CD4-positive, alpha-beta T cell (primary cell): ENCODE measurements around the gene PCOLCE2. TPM values are rescaled to one million over a fixed set of nuclear protein-coding genes. Genes with fewer than 3 reads are reported as not detected.
"Not testable (repeated sequence)": the region's sequence is repeated elsewhere in the genome, so short reads cannot be mapped to it uniquely, and the experiment has no call there.

Experiments used
- ATAC-seq: fragments of 200-7000 bp; cut with Tn5 transposase; one replicate; pipeline ENCODE4 v1.10.0; 2022; ENCODE audit warnings: mild to moderate bottlenecking; ENCODE audit not compliant: poor library complexity
- CTCF ChIA-PET: fragments of 350-600 bp; sonication (Branson Sonifier 250); formaldehyde crosslinking; loops from one replicate; lab custom pipeline; 2021; ENCODE audit warnings: antibody characterized with exemption, inconsistent platforms; lab: Charles Lee
- POLR2A ChIA-PET: fragments of 350-600 bp; sonication (Branson Sonifier 250); formaldehyde crosslinking; loops from one replicate; lab custom pipeline; 2021; ENCODE audit warnings: antibody characterized with exemption, inconsistent platforms; lab: Charles Lee
- DNase-seq, 14 experiments: peaks; one replicate each; pipeline ENCODE4 v3.0.0-alpha.2; 2013 to 2020; ENCODE audit warnings: mixed read lengths in 2 of 14
- H3K27ac ChIP-seq, 2 donors: one replicate each; pipeline versions ENCODE4 v1.5.1 to v1.7.0; 2013; ENCODE audit warnings: low read length in 2 of 2, low read depth in 1 of 2, mild to moderate bottlenecking in 1 of 2
- H3K27me3 ChIP-seq, 2 experiments: 1 replicate in 1 of 2; 2 replicates in 1 of 2; pipeline versions ENCODE4 v1.6.1 to v1.7.0; 2013; ENCODE audit warnings: low read length in 2 of 2, control low read depth in 1 of 2, mild to moderate bottlenecking in 1 of 2, moderate library complexity in 1 of 2; ENCODE audit not compliant: insufficient read depth in 2 of 2, control insufficient read depth in 1 of 2
- H3K36me3 ChIP-seq: one replicate; pipeline ENCODE4 v1.6.1; 2013; ENCODE audit warnings: low read length, control low read depth; ENCODE audit not compliant: insufficient read depth
- H3K4me1 ChIP-seq: one replicate; pipeline ENCODE4 v1.6.1; 2013; ENCODE audit warnings: low read length, control low read depth; ENCODE audit not compliant: insufficient read depth
- H3K4me3 ChIP-seq: one replicate; pipeline ENCODE4 v1.5.1; 2013; ENCODE audit warnings: mild to moderate bottlenecking, low read length, moderate library complexity
- H3K9me3 ChIP-seq, 2 experiments: 1 replicate in 1 of 2; 2 replicates in 1 of 2; pipeline versions ENCODE4 v1.6.1 to v1.7.0; 2013; ENCODE audit warnings: low read length in 2 of 2, mild to moderate bottlenecking in 2 of 2, control low read depth in 1 of 2, moderate library complexity in 1 of 2; ENCODE audit not compliant: control insufficient read depth in 1 of 2, insufficient read depth in 1 of 2
- H3K27ac Mint-ChIP-seq: one replicate; pipeline ENCODE4 v1.8.0; 2020; ENCODE audit warnings: mixed read lengths
- H3K27me3 Mint-ChIP-seq: one replicate; pipeline ENCODE4 v1.8.0; 2021; ENCODE audit warnings: mixed read lengths
- H3K36me3 Mint-ChIP-seq: one replicate; pipeline ENCODE4 v1.8.0; 2021; ENCODE audit warnings: low read depth, mixed read lengths
- H3K4me1 Mint-ChIP-seq: one replicate; pipeline ENCODE4 v1.8.0; 2021; ENCODE audit warnings: low read depth, mixed read lengths
- H3K4me3 Mint-ChIP-seq: one replicate; pipeline ENCODE4 v1.8.0; 2020; ENCODE audit warnings: mild to moderate bottlenecking, mixed read lengths
- H3K9me3 Mint-ChIP-seq: one replicate; pipeline ENCODE4 v1.8.0; 2020; ENCODE audit warnings: mixed read lengths
- intact Hi-C, 2 experiments: fragments of 100-400 bp; cut with DNase I in 1 of 2; cut with micrococcal nuclease in 1 of 2; formaldehyde crosslinking; loops; one replicate each; pipeline versions ENCODE4 v1.15.1 to v1.9.0; 2023 to 2025; cut with DNase I, micrococcal nuclease
- total RNA-seq, 174 experiments: library from RNA in 2 of 174; stranded (reverse) in 2 of 174; gene quantifications; one replicate each; pipeline ENCODE4 v1.2.3 and lab custom pipeline; 2021 to 2026
- TF ChIP-seq, protein P1 (sequence below): fragments of 200-600 bp; IDR thresholded peaks from one replicate; pipeline ENCODE4 v1.8.0; 2022; ENCODE audit warnings: antibody characterized with exemption, mild to moderate bottlenecking

PCOLCE2 gene
- total RNA-seq, 2 experiments from 2014 or later = not detected

DNA sequence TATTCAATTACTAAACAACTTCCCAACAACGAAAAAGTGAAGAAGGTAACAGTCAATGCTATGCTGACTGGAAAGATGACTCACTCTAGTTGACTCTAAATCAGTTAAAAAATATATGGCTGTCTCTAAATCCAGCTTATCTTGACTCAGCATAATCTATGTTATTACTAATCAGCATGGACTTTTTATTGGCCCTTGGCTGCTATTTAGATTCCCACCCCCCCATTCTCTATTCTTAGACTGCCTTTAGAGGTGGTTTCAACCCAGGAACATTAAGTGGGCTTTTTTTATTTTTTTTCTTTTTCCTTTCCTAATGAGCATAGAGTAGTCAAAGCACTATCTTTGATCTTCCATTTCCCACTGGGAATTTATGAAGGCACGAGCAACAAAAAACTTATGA is 1.9 kb downstream of the PCOLCE2 start:
- TF ChIP-seq, protein P1, sequence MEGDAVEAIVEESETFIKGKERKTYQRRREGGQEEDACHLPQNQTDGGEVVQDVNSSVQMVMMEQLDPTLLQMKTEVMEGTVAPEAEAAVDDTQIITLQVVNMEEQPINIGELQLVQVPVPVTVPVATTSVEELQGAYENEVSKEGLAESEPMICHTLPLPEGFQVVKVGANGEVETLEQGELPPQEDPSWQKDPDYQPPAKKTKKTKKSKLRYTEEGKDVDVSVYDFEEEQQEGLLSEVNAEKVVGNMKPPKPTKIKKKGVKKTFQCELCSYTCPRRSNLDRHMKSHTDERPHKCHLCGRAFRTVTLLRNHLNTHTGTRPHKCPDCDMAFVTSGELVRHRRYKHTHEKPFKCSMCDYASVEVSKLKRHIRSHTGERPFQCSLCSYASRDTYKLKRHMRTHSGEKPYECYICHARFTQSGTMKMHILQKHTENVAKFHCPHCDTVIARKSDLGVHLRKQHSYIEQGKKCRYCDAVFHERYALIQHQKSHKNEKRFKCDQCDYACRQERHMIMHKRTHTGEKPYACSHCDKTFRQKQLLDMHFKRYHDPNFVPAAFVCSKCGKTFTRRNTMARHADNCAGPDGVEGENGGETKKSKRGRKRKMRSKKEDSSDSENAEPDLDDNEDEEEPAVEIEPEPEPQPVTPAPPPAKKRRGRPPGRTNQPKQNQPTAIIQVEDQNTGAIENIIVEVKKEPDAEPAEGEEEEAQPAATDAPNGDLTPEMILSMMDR = no peak

DNA sequence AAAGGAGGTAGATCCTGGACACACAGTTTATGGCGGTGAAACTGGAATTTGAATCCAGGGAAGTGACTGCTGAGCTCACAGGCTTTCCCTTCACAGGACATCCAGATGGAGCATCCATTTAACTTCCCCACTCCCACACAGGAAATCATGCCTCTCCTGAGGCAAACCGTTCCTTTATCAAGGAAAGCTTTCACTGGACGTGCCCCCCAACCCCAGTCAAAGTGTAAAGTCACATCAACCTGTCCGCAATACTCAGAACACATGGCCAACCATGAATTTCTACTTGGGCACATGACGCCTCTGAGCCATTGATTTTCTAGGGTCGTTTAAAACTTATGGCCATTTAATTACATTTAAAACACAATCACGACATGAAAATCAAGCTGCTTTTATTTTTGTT is 2.9 kb downstream of the PCOLCE2 start:
- H3K27me3 Mint-ChIP-seq = peaks cover 54% of the 10 kb centered on the region
- H3K4me3 Mint-ChIP-seq = no peak overlapping the region
- peaks cover 14 to 40% of the 10 kb centered on the region in 2 experiments for H3K27me3 ChIP-seq
- peaks cover 10% of the 10 kb centered on the region for H3K4me1 ChIP-seq
- H3K9me3 Mint-ChIP-seq = no peaks in the 10 kb centered on the region
- POLR2A ChIA-PET = no interaction called here
- intact Hi-C loops = no loop called here
- H3K4me1 Mint-ChIP-seq = peaks cover 11% of the 10 kb centered on the region
- H3K36me3 Mint-ChIP-seq = no peaks in the 10 kb centered on the region
- peaks cover 0 to 7% of the 10 kb centered on the region in 2 experiments for H3K9me3 ChIP-seq
- DNase-seq (no peak), ATAC-seq (no peak)
- no peak overlapping the region for H3K4me3 ChIP-seq
- CTCF ChIA-PET = no interaction called here
- TF ChIP-seq, protein P1 = no peak
- H3K27ac Mint-ChIP-seq = no peak overlapping the region
- no peak overlapping the region for H3K27ac ChIP-seq
- no peaks in the 10 kb centered on the region for H3K36me3 ChIP-seq

More for the DNA sequence above, 1.9 kb downstream of the PCOLCE2 start:
- H3K4me1 Mint-ChIP-seq = peaks cover 11% of the 10 kb centered on the region
- no peak overlapping the region for H3K27ac ChIP-seq
- POLR2A ChIA-PET = no interaction called here
- H3K4me1 ChIP-seq = peaks cover 10% of the 10 kb centered on the region
- peaks cover 14 to 44% of the 10 kb centered on the region in 2 experiments for H3K27me3 ChIP-seq
- no peak for ATAC-seq
- no peak overlapping the region for H3K4me3 Mint-ChIP-seq
- no peaks in the 10 kb centered on the region for H3K36me3 ChIP-seq
- H3K4me3 ChIP-seq = no peak overlapping the region
- no peak overlapping the region for H3K27ac Mint-ChIP-seq
- no peaks in the 10 kb centered on the region for H3K9me3 Mint-ChIP-seq
- H3K27me3 Mint-ChIP-seq = peaks cover 61% of the 10 kb centered on the region
- no peak for DNase-seq
- no peaks in the 10 kb centered on the region for H3K36me3 Mint-ChIP-seq
- CTCF ChIA-PET = no interaction called here
- intact Hi-C loops = no loop called here
- H3K9me3 ChIP-seq = peaks cover 0 to 7% of the 10 kb centered on the region in 2 experiments

DNA sequence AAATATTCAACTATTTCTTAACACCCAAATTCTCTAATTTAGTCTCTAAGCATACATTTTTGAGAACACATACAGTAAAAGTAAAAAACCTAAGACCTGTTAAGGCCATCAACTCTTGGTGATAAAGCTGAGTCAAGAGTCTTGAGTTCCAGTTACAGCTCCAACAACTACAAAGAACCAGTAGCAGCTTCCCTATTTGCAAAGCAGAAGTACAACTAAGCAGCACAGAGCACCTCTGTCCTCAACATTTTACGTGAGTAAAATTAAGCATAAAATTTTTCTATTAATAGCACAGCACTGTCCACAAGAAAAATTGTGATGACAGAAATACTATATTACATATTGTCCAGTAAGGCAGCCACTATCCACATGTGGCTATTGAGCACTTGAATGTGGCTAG is 4.4 kb downstream of the PCOLCE2 start:
- H3K4me1 Mint-ChIP-seq = peaks cover 9% of the 10 kb centered on the region
- H3K9me3 Mint-ChIP-seq = no peaks in the 10 kb centered on the region
- no peak overlapping the region for H3K27ac ChIP-seq
- intact Hi-C loops = no loop called here
- peaks cover 0 to 7% of the 10 kb centered on the region in 2 experiments for H3K9me3 ChIP-seq
- H3K36me3 Mint-ChIP-seq = no peaks in the 10 kb centered on the region
- peaks cover 10% of the 10 kb centered on the region for H3K4me1 ChIP-seq
- H3K27ac Mint-ChIP-seq = no peak overlapping the region
- ChIA-PET CTCF (no interaction called here), POLR2A (no interaction called here)
- H3K4me3 ChIP-seq = no peak overlapping the region
- peaks cover 14 to 28% of the 10 kb centered on the region in 2 experiments for H3K27me3 ChIP-seq
- TF ChIP-seq, protein P1 = no peak
- H3K4me3 Mint-ChIP-seq = no peak overlapping the region
- ATAC-seq = no peak
- no peak for DNase-seq
- no peaks in the 10 kb centered on the region for H3K36me3 ChIP-seq
- H3K27me3 Mint-ChIP-seq = peaks cover 54% of the 10 kb centered on the region

DNA sequence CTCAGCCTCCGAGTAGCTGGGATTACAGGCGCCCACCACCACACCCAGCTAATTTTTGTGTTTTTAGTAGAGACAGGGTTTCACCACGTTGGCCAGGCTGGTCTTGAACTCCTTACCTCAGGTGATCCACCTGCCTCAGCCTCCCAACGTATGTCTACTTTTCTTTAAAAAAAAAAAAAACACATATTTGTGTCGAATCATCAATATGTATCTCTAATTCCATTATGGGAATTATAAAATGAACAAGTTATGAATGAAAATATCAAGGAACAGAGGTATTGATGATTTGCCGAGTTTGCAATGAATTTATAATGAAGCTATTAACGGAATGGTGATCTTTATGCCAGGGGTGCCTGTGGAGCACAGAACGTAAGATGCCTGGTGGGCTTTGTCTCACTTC is 5.3 kb downstream of the PCOLCE2 start:
- H3K27ac ChIP-seq, H3K27ac Mint-ChIP-seq, ATAC-seq, intact Hi-C loops, H3K4me1 Mint-ChIP-seq, CTCF ChIA-PET, H3K36me3 ChIP-seq, DNase-seq, H3K4me3 Mint-ChIP-seq, POLR2A ChIA-PET, H3K9me3 Mint-ChIP-seq, H3K36me3 Mint-ChIP-seq, H3K4me3 ChIP-seq, H3K9me3 ChIP-seq, H3K4me1 ChIP-seq: not testable (repeated sequence)
- peaks cover 9 to 21% of the 10 kb centered on the region in 2 experiments for H3K27me3 ChIP-seq
- peaks cover 53% of the 10 kb centered on the region for H3K27me3 Mint-ChIP-seq
